H9 (cell line): ENCODE results near the gene ATG12. TPM values are rescaled to one million over a fixed set of nuclear protein-coding genes. Genes with fewer than 3 reads are reported as not detected.
"Not testable (repeated sequence)": the region's sequence is repeated elsewhere in the genome, so short reads cannot be mapped to it uniquely, and the experiment has no call there.

ENCODE experiments used
- DNase-seq: peaks from one replicate; pipeline ENCODE4 v3.0.0-alpha.2; 2017
- H2AFZ ChIP-seq: one replicate; pipeline ENCODE4 v1.6.1; 2013; ENCODE audit warnings: mild to moderate bottlenecking, low read length, control low read depth, moderate library complexity
- H2AK5ac ChIP-seq: 2 replicates; pipeline ENCODE4 v1.6.1; 2013; ENCODE audit warnings: low read length, control low read depth, mixed read lengths; ENCODE audit not compliant: insufficient read length
- H2BK120ac ChIP-seq: one replicate; pipeline ENCODE4 v1.6.1; 2013; ENCODE audit warnings: low read depth, mild to moderate bottlenecking, low read length, control low read depth, inconsistent platforms; ENCODE audit not compliant: poor library complexity, severe bottlenecking
- H2BK12ac ChIP-seq: 2 replicates; pipeline ENCODE4 v1.6.1; 2013; ENCODE audit warnings: low read length, control low read depth, mixed read lengths, low read depth; ENCODE audit not compliant: insufficient read length
- H2BK15ac ChIP-seq: 2 replicates; pipeline ENCODE4 v1.6.1; 2013; ENCODE audit warnings: low read depth, low read length, control low read depth
- H2BK20ac ChIP-seq: one replicate; pipeline ENCODE4 v1.6.1; 2013; ENCODE audit warnings: low read depth, mild to moderate bottlenecking, low read length, control low read depth, inconsistent platforms; ENCODE audit not compliant: poor library complexity, severe bottlenecking
- H2BK5ac ChIP-seq: 2 replicates; pipeline ENCODE4 v1.6.1; 2013; ENCODE audit warnings: low read length, control low read depth, mixed read lengths; ENCODE audit not compliant: insufficient read length
- H3K14ac ChIP-seq: 2 replicates; pipeline ENCODE4 v1.6.1; 2013; ENCODE audit warnings: low read length, control low read depth; ENCODE audit not compliant: insufficient read depth
- H3K18ac ChIP-seq: 2 replicates; pipeline ENCODE4 v1.6.1; 2013; ENCODE audit warnings: low read depth, mild to moderate bottlenecking, mixed read lengths, low read length, control low read depth; ENCODE audit not compliant: insufficient read length
- H3K23ac ChIP-seq: 2 replicates; pipeline ENCODE4 v1.6.1; 2013; ENCODE audit warnings: low read length, control low read depth, mixed read lengths, low read depth; ENCODE audit not compliant: insufficient read length
- H3K23me2 ChIP-seq: 2 replicates; pipeline ENCODE4 v1.6.1; 2013; ENCODE audit warnings: low read depth, mild to moderate bottlenecking, mixed read lengths, low read length, control low read depth; ENCODE audit not compliant: insufficient read length, poor library complexity, severe bottlenecking
- H3K27ac ChIP-seq: 2 replicates; pipeline ENCODE4 v1.5.1; 2013; ENCODE audit warnings: low read length, control low read depth, mixed read lengths, low read depth; ENCODE audit not compliant: insufficient read length
- H3K27me3 ChIP-seq: 2 replicates; pipeline ENCODE4 v1.6.1; 2013; ENCODE audit warnings: low read length, control low read depth, inconsistent platforms; ENCODE audit not compliant: insufficient read depth
- H3K4ac ChIP-seq: 2 replicates; pipeline ENCODE4 v1.6.1; 2013; ENCODE audit warnings: low read depth, mild to moderate bottlenecking, control low read depth, inconsistent platforms, low read length, moderate library complexity
- H3K4me1 ChIP-seq: 2 replicates; pipeline ENCODE4 v1.6.1; 2013; ENCODE audit warnings: low read length, control low read depth, inconsistent platforms; ENCODE audit not compliant: insufficient read depth
- H3K4me2 ChIP-seq: 2 replicates; pipeline ENCODE4 v1.6.1; 2013; ENCODE audit warnings: low read length, control low read depth, mixed read lengths; ENCODE audit not compliant: insufficient read length, insufficient read depth
- H3K56ac ChIP-seq: 2 replicates; pipeline ENCODE4 v1.6.1; 2013; ENCODE audit warnings: low read depth, mild to moderate bottlenecking, mixed read lengths, low read length, control low read depth; ENCODE audit not compliant: insufficient read length
- H3K79me1 ChIP-seq: 2 replicates; pipeline ENCODE4 v1.6.1; 2013; ENCODE audit warnings: low read depth, mild to moderate bottlenecking, moderate library complexity, low read length, control low read depth, inconsistent platforms; ENCODE audit not compliant: insufficient read depth, poor library complexity, severe bottlenecking
- H3K79me2 ChIP-seq: 2 replicates; pipeline ENCODE4 v1.6.1; 2013; ENCODE audit warnings: low read length, control low read depth, inconsistent platforms; ENCODE audit not compliant: insufficient read depth
- H3K9ac ChIP-seq: 2 replicates; pipeline ENCODE4 v1.6.1; 2013; ENCODE audit warnings: low read length, control low read depth, mixed read lengths; ENCODE audit not compliant: insufficient read length; ENCODE audit errors: extremely low read depth
- H3K9me3 ChIP-seq: one replicate; pipeline ENCODE4 v1.6.1; 2013; ENCODE audit warnings: low read depth, low read length, inconsistent platforms; ENCODE audit not compliant: control insufficient read depth
- H3T11ph ChIP-seq: one replicate; pipeline ENCODE4 v1.6.1; 2013; ENCODE audit warnings: mild to moderate bottlenecking, low read length, control low read depth, inconsistent platforms
- H4K20me1 ChIP-seq: one replicate; pipeline ENCODE4 v1.6.1; 2013; ENCODE audit not compliant: control insufficient read depth, insufficient read length, insufficient read depth
- H4K5ac ChIP-seq: 2 replicates; pipeline ENCODE4 v1.6.1; 2013; ENCODE audit warnings: low read depth, mild to moderate bottlenecking, mixed read lengths, low read length, control low read depth; ENCODE audit not compliant: insufficient read length
- H4K8ac ChIP-seq: replicated peaks from 2 replicates; pipeline ENCODE4 v1.6.1; 2013; ENCODE audit warnings: low read length, control low read depth, mixed read lengths, low read depth; ENCODE audit not compliant: insufficient read length
- H4K91ac ChIP-seq: 2 replicates; pipeline ENCODE4 v1.6.1; 2013; ENCODE audit warnings: low read depth, mild to moderate bottlenecking, moderate library complexity, mixed read lengths, low read length, control low read depth; ENCODE audit not compliant: insufficient read length
- H3K27ac Mint-ChIP-seq, 3 experiments: 2 replicates in 2 of 3; 3 replicates in 1 of 3; pipeline ENCODE4 v1.8.0; 2020 to 2021; ENCODE audit warnings: mixed read lengths in 3 of 3, mild to moderate bottlenecking in 1 of 3, moderate library complexity in 1 of 3
- H3K27me3 Mint-ChIP-seq: 2 replicates; pipeline ENCODE4 v1.8.0; 2021; ENCODE audit warnings: low read depth, mild to moderate bottlenecking, moderate library complexity, mixed read lengths
- H3K36me3 Mint-ChIP-seq, 3 experiments: 2 replicates in 2 of 3; 3 replicates in 1 of 3; pipeline ENCODE4 v1.8.0; 2020 to 2021; ENCODE audit warnings: low read depth in 3 of 3, mixed read lengths in 3 of 3; ENCODE audit not compliant: insufficient read depth in 1 of 3
- H3K4me1 Mint-ChIP-seq, 2 experiments: 2 replicates each; pipeline ENCODE4 v1.8.0; 2020; ENCODE audit warnings: mixed read lengths in 2 of 2
- H3K4me3 Mint-ChIP-seq, 2 experiments: 2 replicates in 1 of 2; 3 replicates in 1 of 2; pipeline ENCODE4 v1.8.0; 2020 to 2021; ENCODE audit warnings: mild to moderate bottlenecking in 2 of 2, mixed read lengths in 2 of 2, moderate library complexity in 1 of 2
- H3K9me3 Mint-ChIP-seq, 2 experiments: 2 replicates in 1 of 2; 3 replicates in 1 of 2; pipeline ENCODE4 v1.8.0; 2020; ENCODE audit warnings: mild to moderate bottlenecking in 2 of 2, mixed read lengths in 2 of 2, moderate library complexity in 1 of 2
- WGBS: extraction: QIAGEN DNeasy Blood & Tissue Kit; methylation state at CpG from one replicate; pipeline ENCODE4 v1.1.7; 2013; ENCODE audit warnings: missing lambda C conversion rate, low lambda C conversion rate, mixed read lengths; ENCODE audit not compliant: insufficient read length; ENCODE audit errors: extremely low coverage; 5-methylcytosine and 5-hydroxymethylcytosine counted together
- total RNA-seq: library from RNA; stranded (reverse); gene quantifications from 2 replicates; pipeline ENCODE4 v1.2.1, GENCODE V29; 2021
- TF ChIP-seq, protein P1 (sequence below): fragments of 200-600 bp; sonication (generic); conservative IDR thresholded peaks from 3 replicates; pipeline ENCODE4 v1.8.0; 2021; ENCODE audit warnings: antibody characterized with exemption, mild to moderate bottlenecking

ATG12 gene
- total RNA-seq, 1 experiment from 2014 or later: 52.9 TPM

DNA sequence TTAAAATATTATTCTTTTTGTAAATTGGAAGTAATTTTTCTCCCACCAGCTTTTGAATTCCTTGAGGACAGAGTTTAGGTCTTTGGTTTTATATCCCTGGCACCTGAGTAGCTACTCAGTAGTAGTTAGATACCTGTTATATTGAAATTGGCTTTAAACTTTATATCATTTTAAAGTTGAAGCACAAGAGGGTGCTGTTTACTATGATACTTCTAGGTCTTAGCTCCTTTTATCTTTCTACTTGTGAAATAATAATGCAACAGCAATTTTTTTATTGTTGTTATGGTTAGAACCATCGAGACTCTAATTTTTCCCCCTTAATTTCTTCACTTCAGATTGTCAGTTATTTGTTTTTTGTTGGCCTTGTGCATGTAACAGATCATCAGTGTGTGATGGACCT, 46.7 kb upstream of the ATG12 start:
- Mint-ChIP-seq H3K4me1 (peaks cover 0 to 4% of the 10 kb centered on the region in 2 experiments; a peak in 2 of 4 replicates), H3K27ac (no peak overlapping the region), H3K4me3 (no peak overlapping the region), H3K27me3 (no peaks in the 10 kb centered on the region), H3K36me3 (peaks cover 0 to 5% (median 5%) of the 10 kb centered on the region in 3 experiments; a peak in 5 of 7 replicates), H3K9me3 (no peaks in the 10 kb centered on the region)
- Histone ChIP-seq H4K8ac (no peak overlapping the region), H3K4ac (no peak overlapping the region), H2AFZ (no peak overlapping the region), H3K4me2 (no peak overlapping the region), H2BK15ac (no peak overlapping the region), H3K79me2 (no peaks in the 10 kb centered on the region), H3K27me3 (no peaks in the 10 kb centered on the region), H3K9ac (no peak overlapping the region), H2BK20ac (no peak overlapping the region), H3K14ac (no peak overlapping the region), H4K5ac (no peak overlapping the region), H3K4me1 (no peaks in the 10 kb centered on the region), H3K23ac (no peak overlapping the region), H4K91ac (no peak overlapping the region), H3K79me1 (no peaks in the 10 kb centered on the region), H2BK120ac (no peak overlapping the region), H2AK5ac (no peak overlapping the region), H3K23me2 (no peaks in the 10 kb centered on the region), H3K18ac (no peak overlapping the region), H3K27ac (no peak overlapping the region), H3T11ph (no peak overlapping the region), H2BK12ac (no peak overlapping the region), H2BK5ac (no peak overlapping the region), H3K9me3 (no peaks in the 10 kb centered on the region), H4K20me1 (no peaks in the 10 kb centered on the region), H3K56ac (no peak overlapping the region)
- DNase-seq: no peak
- TF ChIP-seq, protein P1, sequence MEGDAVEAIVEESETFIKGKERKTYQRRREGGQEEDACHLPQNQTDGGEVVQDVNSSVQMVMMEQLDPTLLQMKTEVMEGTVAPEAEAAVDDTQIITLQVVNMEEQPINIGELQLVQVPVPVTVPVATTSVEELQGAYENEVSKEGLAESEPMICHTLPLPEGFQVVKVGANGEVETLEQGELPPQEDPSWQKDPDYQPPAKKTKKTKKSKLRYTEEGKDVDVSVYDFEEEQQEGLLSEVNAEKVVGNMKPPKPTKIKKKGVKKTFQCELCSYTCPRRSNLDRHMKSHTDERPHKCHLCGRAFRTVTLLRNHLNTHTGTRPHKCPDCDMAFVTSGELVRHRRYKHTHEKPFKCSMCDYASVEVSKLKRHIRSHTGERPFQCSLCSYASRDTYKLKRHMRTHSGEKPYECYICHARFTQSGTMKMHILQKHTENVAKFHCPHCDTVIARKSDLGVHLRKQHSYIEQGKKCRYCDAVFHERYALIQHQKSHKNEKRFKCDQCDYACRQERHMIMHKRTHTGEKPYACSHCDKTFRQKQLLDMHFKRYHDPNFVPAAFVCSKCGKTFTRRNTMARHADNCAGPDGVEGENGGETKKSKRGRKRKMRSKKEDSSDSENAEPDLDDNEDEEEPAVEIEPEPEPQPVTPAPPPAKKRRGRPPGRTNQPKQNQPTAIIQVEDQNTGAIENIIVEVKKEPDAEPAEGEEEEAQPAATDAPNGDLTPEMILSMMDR: no peak; the same call in 2 of the 3 replicates
- no CpG with 5 or more reads among the region's 1 CpG for WGBS

DNA sequence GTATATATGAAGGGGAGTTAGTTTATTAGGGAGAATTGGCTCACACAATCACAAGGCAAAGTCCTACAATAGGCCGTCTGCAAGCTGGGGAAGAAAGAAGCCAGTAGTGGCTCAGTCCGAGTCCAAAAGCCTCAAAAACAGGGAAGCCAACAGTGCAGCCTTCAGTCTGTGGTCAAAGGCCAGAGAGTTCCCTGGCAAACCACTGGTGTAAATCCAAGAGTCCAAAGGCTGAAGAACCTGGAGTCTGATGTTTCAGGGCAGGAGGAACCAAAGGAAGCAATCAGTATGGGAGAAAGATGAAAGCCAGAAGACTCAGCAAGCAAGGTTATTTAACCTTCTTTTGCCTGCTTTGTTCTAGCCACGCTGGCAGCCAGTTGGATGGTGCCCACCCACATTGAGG, 43.8 kb upstream of the ATG12 start:
- H3K27me3 Mint-ChIP-seq, H3K27ac ChIP-seq, H3T11ph ChIP-seq, H2BK12ac ChIP-seq, H3K36me3 Mint-ChIP-seq, DNase-seq, H4K5ac ChIP-seq, H3K4me2 ChIP-seq, H2BK15ac ChIP-seq, H3K56ac ChIP-seq, H3K27me3 ChIP-seq, H3K4me1 ChIP-seq, H2BK20ac ChIP-seq, H2BK120ac ChIP-seq, H3K23ac ChIP-seq, H3K4me3 Mint-ChIP-seq, H3K18ac ChIP-seq, H3K14ac ChIP-seq, H3K9me3 Mint-ChIP-seq, H3K23me2 ChIP-seq, H2AFZ ChIP-seq, H3K9ac ChIP-seq, H3K4ac ChIP-seq, H4K91ac ChIP-seq, H3K79me2 ChIP-seq, H3K4me1 Mint-ChIP-seq, H3K9me3 ChIP-seq, H4K8ac ChIP-seq, H2AK5ac ChIP-seq, H3K79me1 ChIP-seq, H4K20me1 ChIP-seq, H2BK5ac ChIP-seq: not testable (repeated sequence)
- H3K27ac Mint-ChIP-seq: peak overlapping the region in 1 of 3 experiments; percentile 70; a peak in 1 of 7 replicates
- no CpG with 5 or more reads among the region's 3 CpGs for WGBS
